GM12892 (cell line): ENCODE results near the gene SPZ1.
"Not testable (repeated sequence)": the region's sequence is repeated elsewhere in the genome, so short reads cannot be mapped to it uniquely, and the experiment has no call there.

Experiments
- POLR2A ChIP-seq: IDR thresholded peaks from 2 replicates; pipeline ENCODE4 v1.6.1; 2011; ENCODE audit warnings: low read depth, low read length, control low read depth
- POLR2AphosphoS5 ChIP-seq: IDR thresholded peaks from 2 replicates; pipeline ENCODE4 v1.6.1; 2011; ENCODE audit warnings: low read depth, low read length, control low read depth

DNA sequence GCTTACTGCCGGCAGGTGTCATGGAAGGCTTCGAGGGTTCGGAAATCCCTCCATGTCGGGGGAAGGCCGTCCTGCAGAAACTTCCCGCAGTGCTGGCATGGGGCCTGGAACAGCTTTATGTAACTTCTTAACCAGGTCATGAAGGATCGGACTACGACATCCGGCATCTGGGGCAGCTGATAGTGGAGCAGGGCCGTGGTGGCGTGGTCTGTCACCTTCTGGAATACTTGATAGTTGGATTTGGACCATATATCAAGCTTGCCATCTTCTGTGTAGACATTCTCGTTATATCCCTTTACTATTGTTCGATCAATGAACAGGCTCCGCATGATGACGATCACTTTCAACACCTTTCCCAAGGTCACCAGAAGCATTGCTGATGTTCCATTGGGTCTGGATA, 31.2 kb downstream of the SPZ1 start:
- TF ChIP-seq POLR2A, POLR2AphosphoS5: not testable (repeated sequence)
